Adrenal gland (tissue), 12 donors: ENCODE results near the gene TPH2. TPM values are rescaled to one million over a fixed set of nuclear protein-coding genes. Genes with fewer than 3 reads are reported as not detected.

Source experiments
- DNase-seq, 7 donors: peaks; one replicate each; pipeline ENCODE4 v3.0.0-alpha.2; 2019 to 2020
- H3K27ac ChIP-seq, 5 donors: fragments of 200-600 bp; sonication (generic) in 4 of 5; 1 replicate in 3 of 5; 2 replicates in 2 of 5; pipeline versions ENCODE4 v1.5.1 to v1.8.0; 2016 to 2020; ENCODE audit warnings: mild to moderate bottlenecking in 1 of 5
- H3K27me3 ChIP-seq: fragments of 200-600 bp; 2 replicates; pipeline ENCODE4 v1.8.0; 2021
- H3K36me3 ChIP-seq, 2 donors: fragments of 200-600 bp; replicated peaks in 1 of 2; 1 replicate in 1 of 2; 2 replicates in 1 of 2; pipeline versions ENCODE4 v1.5.1 to v1.8.0; 2018 to 2022
- H3K4me1 ChIP-seq, 2 donors: fragments of 200-600 bp; replicated peaks in 1 of 2; 1 replicate in 1 of 2; 2 replicates in 1 of 2; pipeline versions ENCODE4 v1.5.1 to v1.8.0; 2018 to 2021
- H3K4me3 ChIP-seq, 4 donors: fragments of 200-600 bp; sonication (generic) in 3 of 4; one replicate each; pipeline ENCODE4 v1.5.1; 2016 to 2018
- H3K9me3 ChIP-seq, 3 donors: fragments of 200-600 bp; sonication (generic) in 1 of 3; replicated peaks in 1 of 3; 1 replicate in 2 of 3; 2 replicates in 1 of 3; pipeline versions ENCODE4 v1.5.1 to v1.8.0; 2016 to 2021
- CTCF ChIP-seq, 6 experiments: fragments of 450-650 bp in 4 of 6; fragments of 200-600 bp in 2 of 6; sonication (generic) in 1 of 6; IDR thresholded peaks; 1 replicate in 5 of 6; 2 replicates in 1 of 6; pipeline versions ENCODE4 v1.5.1 to v1.8.0; 2016 to 2021; ENCODE audit warnings: antibody characterized with exemption in 6 of 6, mild to moderate bottlenecking in 2 of 6, moderate library complexity in 1 of 6
- POLR2A ChIP-seq, 2 donors: fragments of 450-650 bp; IDR thresholded peaks; one replicate each; pipeline ENCODE4 v1.6.1; 2017; ENCODE audit warnings: antibody characterized with exemption in 2 of 2, mild to moderate bottlenecking in 2 of 2, moderate library complexity in 1 of 2
- WGBS, 4 donors: extraction: QIAGEN DNeasy Blood & Tissue Kit in 2 of 4; methylation state at CpG; one replicate each; pipeline versions ENCODE4 v1.1.5 to v1.1.7; 2013 to 2017; 5-methylcytosine and 5-hydroxymethylcytosine counted together
- intact Hi-C, 2 donors: fragments of 100-400 bp; cut with DNase I; formaldehyde crosslinking; loops; one replicate each; pipeline versions ENCODE4 v1.14.1 to v1.15.0; 2022 to 2023
- polyA plus RNA-seq, 3 donors: library from polyadenylated mRNA; stranded (reverse); fragments of 200-250 nt in 2 of 3; fragments of 350-450 nt in 1 of 3; fragmentation: Illumina TruSeq in 1 of 3; extraction: RNeasy Lipid Tissue Mini Kit (QIAGEN cat#74804) in 1 of 3; gene quantifications; one replicate each; pipeline ENCODE4 v1.2.3, GENCODE V29; 2013 to 2014
- total RNA-seq, 9 donors: library from RNA; depleted of rRNA in 4 of 9; stranded (reverse); fragments of >200 nt in 4 of 9; fragments of 120-200 nt in 1 of 9; fragmentation: NEBNext Ultra II Directional in 1 of 9; extraction: Animal tissue kit (Norgen Biotek cat#: 25700) in 1 of 9; gene quantifications; one replicate each; pipeline versions ENCODE4 v1.1.0 to v1.2.4, GENCODE V29; 2013 to 2023
- donor health status: healthy with polysubstance abuse.
- donor health status: Bipolar disorder and iron deficiency.
- donor health status: DM: yes; HTN: yes; CAD: no.
- donor health status: DM: no; HTN: no; CAD: no.
- donor health status: DM: no; HTN: no; CAD: no.
- donor health status: DM: yes; HTN: yes; CAD: no.

TPH2 gene
- total and polyA plus RNA-seq, 12 donors, result 0.06 TPM; not detected in 11

DNA sequence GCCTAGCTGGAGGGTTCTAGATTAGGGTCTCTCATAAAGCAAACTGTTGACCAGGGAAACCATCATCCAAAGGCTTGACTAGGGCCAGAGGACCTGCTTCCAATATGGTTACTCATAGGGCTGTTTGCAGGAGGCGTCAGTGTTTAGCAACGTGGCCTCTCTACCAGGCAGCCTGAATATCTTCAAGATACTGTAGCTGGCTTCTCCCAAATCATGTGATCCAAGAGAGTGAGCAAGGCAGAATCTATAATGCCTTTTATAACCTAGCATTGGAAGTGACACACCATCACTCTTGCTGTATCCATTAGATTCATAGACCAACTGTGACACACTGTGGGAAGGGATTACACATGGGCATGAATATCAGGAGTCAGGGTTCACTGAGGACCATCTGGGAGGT is 17.3 kb downstream of the TPH2 start:
- WGBS, 4 donors, result 61 to 79% (median 77%) methylated on average over 2 of the region's 2 CpGs
- Histone ChIP-seq H3K9me3 (no peaks in the 10 kb centered on the region), H3K4me3 (no peak overlapping the region), H3K27ac (no peak overlapping the region), H3K4me1 (no peaks in the 10 kb centered on the region), H3K27me3 (no peaks in the 10 kb centered on the region), H3K36me3 (no peaks in the 10 kb centered on the region)
- intact Hi-C loops, result no loop called here
- TF ChIP-seq CTCF (IDR thresholded peaks at IDR 0.05), result no peak
- no peak for TF ChIP-seq POLR2A (IDR thresholded peaks at IDR 0.05)
- DNase-seq, result no peak

GRCh38 chr12:71958056-71958455 is 19.4 kb downstream of the TPH2 start:
- TF ChIP-seq POLR2A (IDR thresholded peaks at IDR 0.05) (no peak), CTCF (IDR thresholded peaks at IDR 0.05) (no peak)
- no peaks in the 10 kb centered on the region for H3K9me3 ChIP-seq
- WGBS, 4 donors, result 28 to 74% (median 49%) methylated on average over 1 to 2 of the region's 2 CpGs
- H3K4me1 ChIP-seq, result no peaks in the 10 kb centered on the region
- no peaks in the 10 kb centered on the region for H3K36me3 ChIP-seq
- H3K27me3 ChIP-seq, result no peaks in the 10 kb centered on the region
- H3K4me3 ChIP-seq, result no peak overlapping the region
- no peak overlapping the region for H3K27ac ChIP-seq
- intact Hi-C loops, result no loop called here
- no peak for DNase-seq

DNA sequence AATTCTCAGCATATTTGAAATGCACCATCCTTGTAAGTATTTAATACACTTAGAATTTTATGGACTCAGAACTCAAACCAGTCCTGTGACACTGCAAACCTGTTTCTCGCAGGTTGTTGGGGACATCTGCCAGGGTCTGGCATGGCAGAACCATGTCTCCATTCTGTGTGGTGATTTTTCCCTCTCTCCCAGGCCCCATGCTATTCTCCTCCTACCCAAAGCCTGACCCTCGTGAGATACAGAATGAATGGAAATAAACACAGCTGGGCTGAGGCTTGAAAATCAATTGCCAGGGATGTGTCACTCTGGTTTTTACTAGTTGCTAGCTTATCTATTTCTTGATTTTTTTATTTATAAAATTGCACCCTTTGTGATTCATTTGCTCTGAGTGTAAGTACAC is 19.8 kb downstream of the TPH2 start:
- Histone ChIP-seq H3K4me1 (no peaks in the 10 kb centered on the region), H3K9me3 (no peaks in the 10 kb centered on the region), H3K27ac (no peak overlapping the region), H3K4me3 (no peak overlapping the region), H3K36me3 (no peaks in the 10 kb centered on the region), H3K27me3 (no peaks in the 10 kb centered on the region)
- TF ChIP-seq CTCF (IDR thresholded peaks at IDR 0.05) (no peak), POLR2A (IDR thresholded peaks at IDR 0.05) (no peak)
- 54 to 63% (median 62%) methylated on average over 2 of the region's 2 CpGs for WGBS, 4 donors
- intact Hi-C loops, result no loop called here
- no peak for DNase-seq

DNA sequence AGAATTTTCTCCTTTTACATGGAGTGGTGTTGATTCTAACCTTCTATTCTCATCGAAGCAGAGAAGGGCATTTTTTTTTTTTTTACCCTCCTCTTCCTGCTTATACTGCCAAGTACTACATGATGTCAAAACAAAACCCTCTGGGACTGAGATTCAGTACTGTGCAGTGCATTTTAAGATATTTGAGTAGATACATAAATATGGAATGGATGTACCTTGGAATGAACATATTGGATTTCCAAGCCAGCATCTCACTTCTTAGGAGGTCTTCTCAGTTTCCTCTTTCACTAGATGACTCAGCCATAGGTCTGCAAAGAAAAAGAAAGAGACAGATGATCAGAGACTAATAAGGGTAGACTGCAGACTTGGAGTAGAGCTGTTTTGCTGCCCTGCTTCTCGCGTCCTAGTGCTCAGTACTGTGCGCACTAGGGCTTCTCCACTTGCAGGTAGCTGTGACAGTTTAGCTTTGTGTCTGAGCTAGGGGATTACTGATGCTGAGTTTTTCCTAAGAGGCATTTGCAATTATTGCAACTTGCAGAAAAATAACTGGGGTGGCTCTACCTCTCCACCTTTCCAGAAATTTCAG is 20.4 kb downstream of the TPH2 start:
- no peak for DNase-seq
- H3K4me3 ChIP-seq, result no peak overlapping the region
- intact Hi-C loops, result no loop called here
- TF ChIP-seq CTCF (IDR thresholded peaks at IDR 0.05) (no peak), POLR2A (IDR thresholded peaks at IDR 0.05) (no peak)
- H3K27ac ChIP-seq, result no peak overlapping the region
- no peaks in the 10 kb centered on the region for H3K36me3 ChIP-seq
- H3K27me3 ChIP-seq, result no peaks in the 10 kb centered on the region
- no peaks in the 10 kb centered on the region for H3K4me1 ChIP-seq
- H3K9me3 ChIP-seq, result no peaks in the 10 kb centered on the region
- WGBS, 4 donors, result 65 to 72% (median 69%) methylated on average over 4 of the region's 4 CpGs
